ENCODE measurements around the gene TNFRSF18.

The TNFRSF18 gene

DNA sequence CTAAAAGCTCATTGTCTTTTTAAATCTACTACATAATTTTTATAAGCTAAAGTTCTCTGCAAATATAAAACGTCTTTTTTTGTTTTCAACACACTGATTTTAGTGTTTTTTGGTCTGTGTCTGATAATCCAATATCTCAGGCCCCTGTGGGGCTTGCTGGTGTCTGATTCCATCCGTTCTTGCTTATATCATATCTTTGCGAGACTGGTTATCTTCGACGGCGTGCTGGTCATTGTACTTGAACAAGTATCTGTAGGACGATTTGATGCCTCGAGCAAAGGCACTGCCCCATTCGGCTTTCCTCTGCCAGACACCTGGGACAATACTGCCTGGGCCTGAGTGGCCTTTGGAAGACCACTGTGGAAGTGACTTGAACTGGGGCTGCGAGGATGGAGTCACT is 51.1 kb downstream of the TNFRSF18 start:
- CTCF ChIA-PET = interaction anchor here (0.9 kb wide), 1 partner anchor 33 kb away, joined by 3 read pairs; no protein-coding TSS in a partner anchor
- POLR2A ChIA-PET = no interaction called here
- no peak for DNase-seq (ENCODE audit: extremely low spot score)
- TF ChIP-seq CTCF (IDR thresholded peaks at IDR 0.05; ENCODE audit: control extremely low read depth, extremely low read depth, low read depth, missing control alignments) = no peak

DNA sequence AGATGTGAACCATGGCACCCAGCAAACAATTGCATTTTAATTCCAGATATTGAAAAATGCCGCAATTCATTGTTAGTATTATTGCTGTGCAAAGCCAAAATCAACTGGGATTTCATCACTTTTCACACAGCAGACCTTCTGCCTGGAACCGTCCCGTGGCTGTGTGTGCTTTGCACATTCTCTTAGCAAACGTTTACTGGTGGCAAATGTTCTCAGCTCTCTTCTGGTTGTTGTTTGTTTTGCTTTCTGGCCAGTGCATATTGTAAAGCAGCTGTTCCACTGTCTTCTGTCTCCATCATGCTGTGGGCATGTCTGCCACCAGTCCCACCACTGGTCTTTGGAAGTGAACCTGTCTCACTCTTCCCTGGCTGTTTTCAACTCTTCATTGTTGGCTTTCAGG is 52.5 kb downstream of the TNFRSF18 start:
- no peak for TF ChIP-seq CTCF (IDR thresholded peaks at IDR 0.05; ENCODE audit: control extremely low read depth, extremely low read depth, low read depth, missing control alignments)
- DNase-seq (ENCODE audit: extremely low spot score) = no peak
- ChIA-PET CTCF (interaction anchor here (1.1 kb wide), 1 partner anchor 11 kb away, joined by 3 read pairs; no protein-coding TSS in a partner anchor), POLR2A (no interaction called here)
